ENCODE data around the gene DNAJB2.

DNA sequence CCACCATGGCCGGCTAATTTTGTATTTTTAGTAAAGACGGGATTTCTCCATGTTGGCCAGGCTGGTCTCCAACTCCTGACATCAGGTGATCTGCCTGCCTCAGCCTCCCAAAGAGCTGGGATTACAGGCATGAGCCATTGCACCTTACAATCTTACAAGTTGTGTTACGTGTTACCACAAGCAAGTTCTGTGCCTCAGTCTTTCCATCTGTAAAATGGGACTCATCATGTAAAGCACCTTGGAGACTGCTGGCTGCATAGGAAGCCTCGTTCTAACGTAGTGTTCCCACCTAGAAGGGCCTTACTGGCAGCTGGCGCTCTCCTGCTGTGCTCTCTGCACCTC, 10.0 kb downstream of the DNAJB2 start:
- TF ChIP-seq, protein P1, sequence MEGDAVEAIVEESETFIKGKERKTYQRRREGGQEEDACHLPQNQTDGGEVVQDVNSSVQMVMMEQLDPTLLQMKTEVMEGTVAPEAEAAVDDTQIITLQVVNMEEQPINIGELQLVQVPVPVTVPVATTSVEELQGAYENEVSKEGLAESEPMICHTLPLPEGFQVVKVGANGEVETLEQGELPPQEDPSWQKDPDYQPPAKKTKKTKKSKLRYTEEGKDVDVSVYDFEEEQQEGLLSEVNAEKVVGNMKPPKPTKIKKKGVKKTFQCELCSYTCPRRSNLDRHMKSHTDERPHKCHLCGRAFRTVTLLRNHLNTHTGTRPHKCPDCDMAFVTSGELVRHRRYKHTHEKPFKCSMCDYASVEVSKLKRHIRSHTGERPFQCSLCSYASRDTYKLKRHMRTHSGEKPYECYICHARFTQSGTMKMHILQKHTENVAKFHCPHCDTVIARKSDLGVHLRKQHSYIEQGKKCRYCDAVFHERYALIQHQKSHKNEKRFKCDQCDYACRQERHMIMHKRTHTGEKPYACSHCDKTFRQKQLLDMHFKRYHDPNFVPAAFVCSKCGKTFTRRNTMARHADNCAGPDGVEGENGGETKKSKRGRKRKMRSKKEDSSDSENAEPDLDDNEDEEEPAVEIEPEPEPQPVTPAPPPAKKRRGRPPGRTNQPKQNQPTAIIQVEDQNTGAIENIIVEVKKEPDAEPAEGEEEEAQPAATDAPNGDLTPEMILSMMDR (IDR thresholded peaks at IDR 0.05; ENCODE audit: low read depth, low read length) = no peak
- TF ChIP-seq EZH2phosphoT487 (IDR thresholded peaks at IDR 0.05; ENCODE audit: low read depth) = no peak

All from OCI-LY3 (cell line).